Umbilical cord (tissue), 2 donors: ENCODE measurements around the gene AOPEP. TPM values are rescaled to one million over a fixed set of nuclear protein-coding genes. Genes with fewer than 3 reads are reported as not detected.
A peak's percentile ranks its signal among the peaks of the same experiment; 100 is the strongest.
"Not testable (repeated sequence)": the region's sequence is repeated elsewhere in the genome, so short reads cannot be mapped to it uniquely, and the experiment has no call there.

ENCODE experiments used
- DNase-seq: peaks from one replicate; pipeline ENCODE4 v3.0.0-alpha.2; 2015; ENCODE audit warnings: low spot score
- total RNA-seq: library from RNA; depleted of rRNA; stranded (reverse); fragments of >200 nt; gene quantifications from one replicate; pipeline ENCODE4 v1.2.3, GENCODE V29; 2014; ENCODE audit warnings: low replicate concordance; ENCODE audit not compliant: insufficient read depth

The AOPEP gene
- total RNA-seq, 1 donor from 2014 or later, result 297 TPM

DNA sequence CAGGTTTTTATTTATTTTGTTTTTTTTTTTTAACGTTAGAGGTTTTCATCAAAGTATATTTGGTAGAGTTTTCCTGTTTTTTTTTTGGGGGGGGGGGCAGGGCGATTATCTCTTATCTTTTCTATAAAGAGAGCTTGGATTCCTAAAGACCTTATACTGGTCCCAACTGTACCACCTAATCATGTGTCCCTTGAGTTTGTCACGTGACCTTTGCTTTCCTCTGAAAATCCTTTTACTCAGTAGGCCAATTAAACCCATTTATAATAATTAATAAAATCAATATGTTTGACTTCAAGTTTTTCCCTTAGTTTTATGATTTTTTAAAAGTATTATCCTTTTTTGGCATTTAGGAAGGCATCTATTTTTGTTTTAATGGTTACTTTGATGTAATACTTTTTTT lies 286.4 kb downstream of the AOPEP start:
- no peak for DNase-seq

DNA sequence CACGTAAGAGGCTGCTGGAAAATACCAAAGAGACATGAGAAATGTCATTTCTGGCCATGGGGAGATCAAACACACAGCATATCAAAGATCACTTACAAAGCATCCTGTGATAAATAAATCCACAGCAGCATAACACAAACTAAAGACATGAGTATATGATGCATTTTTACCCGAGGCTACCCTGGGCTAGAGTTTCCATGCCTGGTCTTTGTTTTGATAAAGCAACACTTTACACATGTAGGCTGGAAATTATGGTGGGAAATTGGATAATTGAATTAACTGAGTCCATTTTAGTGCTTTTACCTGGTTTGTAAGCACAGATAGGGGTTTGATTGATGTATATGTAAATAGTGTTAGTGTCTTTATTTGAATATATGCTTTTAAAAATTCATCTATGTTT lies 288.4 kb downstream of the AOPEP start:
- peak; percentile 68 for DNase-seq

DNA sequence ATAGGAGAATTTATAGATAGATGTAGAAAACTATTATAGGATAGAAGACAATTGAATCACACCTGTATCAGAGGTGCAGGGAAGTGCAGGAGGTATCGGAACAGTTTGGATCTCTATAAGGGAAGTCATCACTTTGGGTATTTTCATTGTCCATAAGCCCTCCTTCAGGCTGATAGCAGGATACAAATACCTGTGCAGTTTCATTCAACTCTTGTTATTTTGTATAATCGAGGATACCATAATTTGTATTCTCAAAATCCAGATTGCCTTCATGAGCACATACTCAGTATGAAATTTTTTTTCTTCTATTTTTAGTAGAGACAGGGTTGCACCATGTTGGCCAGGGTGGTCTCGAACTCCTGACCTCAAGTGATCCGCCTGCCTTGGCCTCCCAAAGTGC lies 289.1 kb downstream of the AOPEP start:
- no peak for DNase-seq

DNA sequence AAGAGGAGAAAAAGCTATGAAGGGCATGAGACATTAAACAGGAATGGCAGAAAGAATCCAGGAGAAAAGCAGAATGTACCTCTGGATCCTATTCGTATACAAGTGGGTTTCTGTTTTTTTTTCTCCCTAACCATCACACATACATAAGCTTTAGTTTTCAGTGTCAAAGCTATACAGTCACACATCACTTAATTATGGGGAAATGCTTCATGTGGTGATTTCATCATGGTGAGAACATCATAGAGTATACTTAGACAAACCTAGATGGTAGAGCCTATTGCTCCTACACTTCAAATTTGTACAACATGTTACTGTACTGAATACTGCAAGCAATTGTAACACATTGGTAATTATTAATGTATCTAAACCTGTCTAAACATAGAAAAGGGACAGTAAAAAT lies 290.6 kb downstream of the AOPEP start:
- DNase-seq, result no peak

DNA sequence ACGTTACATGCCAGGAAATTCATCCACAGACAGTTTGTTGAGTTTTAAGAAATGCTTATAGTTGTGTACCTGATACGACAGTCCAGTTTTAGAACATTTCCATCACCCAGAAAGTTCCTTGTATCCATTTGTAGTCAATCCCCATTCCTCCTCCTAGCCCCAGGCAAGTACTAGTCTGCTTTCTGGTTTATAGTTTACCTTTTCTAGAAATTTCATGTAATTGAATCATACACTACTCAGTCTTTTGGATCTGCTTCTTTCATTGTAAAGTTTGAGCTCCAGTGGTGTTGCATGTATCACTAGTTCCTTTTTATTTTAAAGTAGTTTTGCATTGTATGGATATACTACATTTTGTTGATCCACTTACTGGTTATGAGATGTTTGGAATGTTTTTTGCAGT lies 291.2 kb downstream of the AOPEP start:
- DNase-seq, result no peak

DNA sequence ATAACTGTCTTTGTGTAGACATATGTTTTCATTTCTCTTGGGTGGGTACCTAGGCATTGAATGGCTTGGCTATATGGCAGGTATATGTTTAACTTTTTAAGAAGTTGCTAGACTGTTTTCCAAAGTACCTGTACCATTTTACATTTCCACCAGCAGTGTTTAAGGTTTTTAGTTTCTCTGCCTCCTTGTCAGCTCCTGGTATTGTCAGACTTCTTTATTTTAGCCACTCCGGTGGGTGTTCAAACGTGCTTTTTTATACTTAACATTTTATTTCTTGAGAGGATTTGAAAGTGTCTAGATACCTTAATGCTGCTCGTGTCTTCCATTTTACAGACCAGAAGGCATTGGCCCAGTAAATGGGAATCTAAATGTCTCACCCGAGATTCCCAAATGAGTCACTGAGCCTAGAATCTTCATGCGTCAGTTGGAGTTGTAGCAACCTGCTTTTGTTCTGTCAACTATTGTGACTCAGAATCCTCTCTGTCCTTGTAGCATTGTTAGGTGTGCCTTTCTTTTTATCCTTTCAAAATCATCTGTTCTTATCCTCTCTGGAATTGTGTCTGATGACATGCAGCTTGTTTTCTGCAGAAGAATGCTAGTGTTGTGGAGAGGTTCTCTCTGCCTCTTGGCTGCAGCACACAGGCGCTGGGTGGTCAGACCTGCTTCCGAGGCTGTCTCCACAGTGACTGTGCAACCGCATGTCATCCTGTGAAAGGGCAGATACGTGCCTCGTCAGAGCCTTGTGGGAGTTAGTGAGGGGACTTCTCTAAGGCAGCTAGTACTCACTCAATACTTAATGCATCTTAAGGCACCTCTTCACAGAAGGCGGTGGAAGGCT lies 291.8 kb downstream of the AOPEP start:
- peak; percentile 72 for DNase-seq

DNA sequence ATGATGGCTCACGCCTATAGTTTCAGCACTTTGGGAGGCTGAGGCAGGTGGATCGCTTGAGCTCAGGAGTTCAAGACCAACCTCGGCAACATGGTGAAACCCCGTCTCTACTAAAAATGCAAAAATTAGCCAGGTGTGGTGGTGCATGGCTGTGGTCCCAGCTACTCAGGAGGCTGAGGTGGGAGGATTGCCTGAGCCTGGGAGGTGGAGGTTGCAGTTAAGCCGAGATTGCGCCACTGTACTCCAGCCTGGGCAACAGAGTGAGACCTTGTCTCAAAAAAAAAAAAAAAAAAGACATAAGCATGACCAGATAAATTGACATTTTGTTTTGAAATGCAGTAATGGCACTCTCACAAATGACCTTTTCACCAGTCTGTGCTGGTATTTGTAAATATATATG lies 294.1 kb downstream of the AOPEP start:
- DNase-seq, result not testable (repeated sequence)

DNA sequence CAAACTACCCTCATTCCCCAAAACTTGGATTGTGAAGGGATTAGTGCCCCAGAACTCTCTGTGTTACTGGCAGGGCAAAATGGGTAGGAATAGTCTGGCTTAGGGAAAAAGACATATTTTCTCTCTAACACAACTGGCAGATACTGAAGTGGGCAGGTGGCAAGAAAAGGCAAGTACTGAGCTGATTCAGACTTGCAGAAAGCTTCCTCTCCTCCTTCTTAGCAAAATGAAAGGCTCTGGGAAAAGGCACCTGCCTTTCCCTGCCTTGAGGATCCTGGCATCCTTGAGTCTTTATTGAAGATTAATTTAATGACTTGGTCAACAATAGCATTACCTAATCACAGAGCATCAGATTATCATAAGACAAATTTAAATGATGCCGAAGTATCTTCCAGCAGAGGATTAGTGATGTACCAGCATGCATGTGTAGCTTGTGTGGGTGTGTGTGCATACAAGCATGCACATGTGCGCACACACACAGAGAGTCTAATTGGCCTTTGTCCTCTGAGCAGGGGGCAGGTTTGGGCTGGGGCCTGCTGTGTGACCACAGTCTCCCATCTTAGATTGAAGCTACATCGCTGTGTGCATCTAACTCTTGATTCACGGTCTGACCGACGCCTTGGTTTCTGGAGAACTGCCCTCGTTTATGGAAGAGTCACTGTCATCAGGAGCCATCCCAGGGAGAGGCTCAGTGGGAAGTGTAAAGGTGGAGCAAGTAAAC lies 294.8 kb downstream of the AOPEP start:
- no peak for DNase-seq

DNA sequence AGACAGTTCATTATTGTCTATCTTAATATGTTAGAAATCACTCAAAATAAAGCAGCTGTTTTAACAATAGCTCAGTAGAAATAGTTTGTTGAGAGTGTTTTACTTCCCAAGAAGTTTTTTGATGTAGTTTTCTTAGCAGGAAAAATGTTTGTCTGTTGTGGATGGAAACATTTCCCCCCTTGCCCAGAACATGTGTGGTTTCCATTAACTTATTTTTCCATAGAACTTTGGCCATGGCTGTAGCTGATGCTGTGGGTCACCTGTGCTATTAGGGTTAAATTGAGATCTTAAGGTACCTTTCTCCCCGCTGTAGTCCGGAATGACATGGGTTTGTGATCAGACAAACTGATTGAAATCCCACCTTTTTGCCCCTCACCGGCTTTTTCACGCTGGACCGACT lies 296.2 kb downstream of the AOPEP start:
- no peak for DNase-seq

DNA sequence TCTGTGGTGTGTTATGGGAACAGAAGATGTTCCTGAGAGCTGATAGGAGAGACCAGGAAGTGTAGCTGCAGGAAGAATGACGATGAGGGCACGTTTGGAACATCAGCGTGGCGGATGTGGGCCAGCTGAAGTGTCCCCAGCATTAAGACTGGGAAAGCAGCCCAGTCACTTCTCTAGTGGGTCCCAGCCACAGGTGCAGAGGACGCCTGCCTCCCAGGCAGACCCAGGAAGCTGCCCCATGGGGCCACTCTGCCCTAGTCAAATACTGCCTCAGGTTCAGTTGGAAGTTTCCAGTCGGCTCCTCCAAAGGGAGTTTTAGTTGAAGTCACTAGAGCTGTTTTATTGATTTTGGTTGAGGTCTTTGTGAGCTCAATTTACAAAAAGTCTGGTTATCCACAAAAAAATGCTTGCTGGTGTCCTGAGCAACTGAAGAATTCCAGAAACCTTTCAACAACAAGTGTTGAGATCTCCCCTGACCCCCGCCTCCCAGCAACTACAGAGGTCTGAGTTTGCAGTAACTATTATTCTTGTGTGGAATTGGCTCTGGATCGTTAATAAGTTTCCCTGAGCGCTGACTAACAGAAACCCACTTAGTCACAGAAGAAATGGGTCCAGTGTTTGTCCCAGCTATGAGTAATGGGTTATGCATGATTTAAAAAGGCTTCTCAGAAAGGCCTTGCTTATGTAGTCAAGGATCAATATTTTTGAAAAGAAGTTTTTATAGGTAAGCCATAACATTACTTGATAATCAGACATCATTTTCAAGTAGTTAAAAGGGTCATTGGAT lies 296.9 kb downstream of the AOPEP start:
- no peak for DNase-seq

DNA sequence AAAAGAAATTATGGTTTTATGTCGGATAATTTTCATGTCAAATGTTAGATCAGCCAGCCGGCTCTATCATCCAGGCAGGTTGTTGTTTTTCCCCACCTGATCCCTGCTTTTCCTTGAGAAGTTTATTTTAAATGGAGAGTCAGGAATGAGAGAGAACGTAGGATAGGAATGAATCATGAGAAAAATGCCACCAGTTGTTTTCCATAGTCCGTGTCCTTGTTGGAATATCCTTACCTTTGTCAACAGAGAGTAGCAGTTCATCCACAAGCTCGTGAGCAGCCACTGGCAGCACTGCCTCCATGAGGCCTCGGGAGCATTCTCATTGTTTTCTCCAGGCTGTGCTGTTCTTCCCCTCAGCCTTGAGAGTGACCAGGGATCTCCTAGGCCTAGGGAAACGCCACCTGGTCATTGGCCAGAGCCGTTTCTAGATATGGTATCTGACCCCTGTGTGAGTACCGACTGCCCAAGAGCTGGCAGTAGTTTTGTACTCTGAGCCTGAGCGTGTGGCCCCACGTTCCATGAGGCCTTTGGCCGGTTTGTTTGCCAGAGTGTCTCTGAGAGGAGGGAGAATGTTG lies 297.7 kb downstream of the AOPEP start:
- no peak for DNase-seq

DNA sequence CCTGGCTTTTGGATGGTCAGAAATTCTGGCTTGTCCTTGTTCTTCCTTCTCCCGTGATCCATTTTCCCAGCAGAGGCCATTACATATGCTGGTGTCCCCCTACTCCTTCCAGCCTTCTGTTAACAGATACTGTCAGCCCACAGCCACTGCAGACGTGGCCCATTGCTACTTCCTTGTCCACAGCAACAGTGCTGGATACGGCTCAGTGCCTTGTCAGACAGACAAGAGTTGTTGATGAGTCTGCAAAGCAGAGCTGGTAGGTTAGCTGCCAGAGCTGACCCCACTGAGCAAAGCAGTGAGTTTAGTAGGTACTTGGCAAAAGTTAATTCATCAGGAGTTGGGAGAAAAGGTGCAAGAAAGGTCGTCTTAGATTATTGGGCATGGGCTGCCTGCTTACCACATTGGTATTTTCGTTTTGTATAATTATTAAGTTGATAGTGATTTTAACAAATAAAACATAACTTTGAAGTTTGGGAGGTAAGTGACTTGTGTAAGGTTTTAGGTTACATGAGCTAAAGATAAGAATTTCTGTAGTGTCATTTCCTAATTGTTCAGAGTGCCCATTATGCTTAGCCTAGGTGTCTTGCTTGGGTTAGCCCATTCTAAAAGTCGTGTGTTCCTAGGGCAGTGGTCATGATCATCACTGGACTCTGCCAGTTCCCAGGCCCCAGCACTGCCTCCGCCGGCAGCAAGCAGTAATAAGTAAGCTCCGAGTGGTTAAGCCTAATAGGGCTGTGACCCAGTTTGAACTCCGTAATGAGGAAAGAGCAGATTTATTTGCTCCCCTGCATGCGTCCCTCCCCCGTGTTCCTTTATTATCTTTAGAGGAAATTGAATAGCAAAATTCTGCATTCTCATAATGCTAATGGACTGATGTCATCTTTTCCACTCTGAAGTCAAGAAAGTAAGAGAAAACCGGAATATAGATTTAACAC lies 299.0 kb downstream of the AOPEP start:
- peak; percentile 68 for DNase-seq

DNA sequence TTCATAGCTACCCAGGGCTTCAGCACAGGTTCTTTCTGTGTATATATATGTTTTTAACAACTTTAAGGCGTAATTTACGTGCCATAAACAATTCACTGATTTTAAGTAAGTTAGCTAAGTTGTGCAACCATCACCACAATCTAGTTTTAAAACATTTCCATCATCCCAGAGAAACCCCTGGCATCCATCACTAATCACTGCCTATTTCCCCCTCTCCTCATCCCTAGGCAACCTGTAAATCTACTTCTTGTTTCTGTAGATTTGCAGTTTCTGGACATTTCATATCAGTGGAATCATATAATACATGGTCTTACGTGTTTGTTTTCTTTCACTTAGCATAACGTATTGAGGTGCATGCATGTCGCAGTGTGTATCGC lies 299.6 kb downstream of the AOPEP start:
- no peak for DNase-seq

DNA sequence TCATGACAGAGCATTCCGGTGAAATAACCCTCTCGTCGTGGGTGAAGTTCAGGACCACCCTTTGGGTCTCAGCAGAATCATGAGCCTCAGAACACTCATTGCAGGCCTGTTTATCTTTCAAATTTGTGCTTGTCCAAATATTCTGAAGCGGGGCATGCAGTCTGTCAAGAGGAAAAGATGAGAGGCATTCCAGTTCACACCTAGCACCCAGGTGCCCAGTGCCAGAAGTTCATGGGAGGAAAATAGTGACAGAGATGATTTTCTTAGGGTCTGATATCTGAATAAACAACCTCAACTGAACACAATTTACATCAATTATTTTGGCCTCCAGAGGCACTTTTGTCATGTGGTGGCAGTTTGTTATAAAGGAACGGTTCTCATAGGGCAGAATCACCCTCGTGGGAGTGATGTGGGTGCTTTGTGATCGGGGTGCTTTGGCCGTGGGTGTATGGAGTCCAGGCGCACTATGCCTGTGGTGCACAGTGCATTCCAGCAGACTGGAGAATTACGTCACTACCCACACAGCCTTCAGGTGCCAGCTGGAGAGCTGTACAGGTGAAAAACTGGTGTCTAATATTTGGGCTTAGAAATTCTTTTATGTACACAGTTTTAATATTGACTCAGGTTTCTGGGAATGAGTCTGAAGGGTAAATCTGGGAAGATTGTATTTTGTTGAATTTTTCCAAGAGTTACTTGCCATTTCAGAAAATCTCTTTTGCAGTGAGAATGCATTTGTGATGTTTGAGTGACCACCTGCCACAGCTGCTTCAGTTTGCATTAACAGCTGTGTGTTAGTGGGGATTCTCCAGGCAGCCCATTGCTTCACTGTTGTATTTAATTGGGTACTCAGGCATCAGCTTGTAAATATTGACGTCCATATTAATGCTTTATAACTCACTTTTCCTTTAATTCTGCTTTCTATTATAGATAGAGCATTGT lies 301.7 kb downstream of the AOPEP start:
- DNase-seq, result no peak

DNA sequence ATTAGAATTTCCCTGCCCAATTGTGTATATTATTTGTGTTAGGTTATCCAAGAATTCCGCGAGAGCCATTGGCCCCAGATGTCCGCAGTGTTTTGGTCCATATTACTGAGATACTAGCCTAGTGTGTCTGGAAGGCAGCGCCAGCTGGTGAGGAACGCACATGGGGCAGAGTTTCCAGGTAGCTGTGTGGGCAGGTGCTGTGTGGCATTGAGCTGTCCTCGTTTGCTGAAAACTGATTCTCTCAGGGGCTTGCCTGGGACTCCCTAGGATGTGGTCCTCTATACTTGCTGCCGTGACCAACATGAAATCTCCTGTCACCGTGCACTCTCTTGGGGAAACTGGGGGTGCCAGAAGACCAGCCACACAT lies 302.3 kb downstream of the AOPEP start:
- DNase-seq, result no peak

DNA sequence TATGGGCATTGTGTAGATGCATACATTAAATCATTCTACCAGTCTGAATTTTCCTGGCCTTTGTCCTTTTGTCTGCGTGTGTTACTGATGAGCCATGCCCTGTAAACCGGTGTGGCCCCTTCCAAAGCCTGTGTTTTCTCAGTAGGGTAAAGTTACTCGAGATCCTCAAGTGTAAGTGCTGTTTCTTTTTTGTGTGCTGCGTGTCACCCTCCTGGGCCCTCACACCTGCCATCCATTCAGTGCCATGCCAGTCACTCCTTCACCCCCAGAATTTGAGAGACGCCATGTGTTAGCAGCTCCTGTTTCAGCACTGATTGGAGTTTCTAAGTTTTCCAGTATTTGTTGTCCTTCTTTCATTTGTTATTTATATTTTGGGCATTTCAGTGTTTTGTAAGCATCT lies 302.8 kb downstream of the AOPEP start:
- no peak for DNase-seq

DNA sequence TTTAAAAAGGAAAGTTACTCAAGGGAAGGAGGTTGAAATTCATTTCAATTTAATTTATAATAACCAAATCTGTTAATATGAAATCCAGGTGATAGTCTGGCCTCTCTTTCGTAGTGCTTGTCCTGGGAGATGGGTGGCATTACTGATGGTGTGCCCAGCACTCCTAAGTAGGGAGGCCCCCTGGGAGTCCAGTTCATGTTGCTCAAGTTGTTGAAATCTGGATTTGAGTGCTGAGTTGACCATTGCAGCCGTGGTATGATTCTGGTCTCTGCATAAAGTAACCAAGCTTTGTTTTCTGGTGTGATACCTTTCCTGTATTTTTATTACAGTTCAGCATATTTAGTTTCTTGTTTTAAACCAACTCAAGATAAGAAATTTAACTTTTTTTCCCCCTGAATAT lies 303.2 kb downstream of the AOPEP start:
- DNase-seq, result no peak

DNA sequence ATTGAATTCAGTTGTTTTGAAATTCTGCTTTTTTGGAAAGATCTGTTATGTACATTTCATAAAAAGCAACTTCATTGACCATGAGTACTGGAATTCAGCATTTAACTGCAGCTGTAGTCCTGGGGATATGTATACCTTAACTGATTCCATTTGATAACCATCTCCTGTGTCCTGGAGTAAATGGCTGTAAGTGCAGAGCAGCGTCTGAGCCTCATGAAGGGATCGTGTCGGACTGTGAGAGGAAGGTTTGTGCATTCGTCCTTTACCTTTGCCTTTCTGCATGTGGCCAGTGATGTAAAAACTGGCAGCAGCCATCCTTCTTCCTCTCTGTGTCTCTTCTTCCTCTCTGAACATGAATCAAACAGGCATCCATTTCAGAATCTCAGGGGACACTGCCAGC lies 303.8 kb downstream of the AOPEP start:
- DNase-seq, result no peak

DNA sequence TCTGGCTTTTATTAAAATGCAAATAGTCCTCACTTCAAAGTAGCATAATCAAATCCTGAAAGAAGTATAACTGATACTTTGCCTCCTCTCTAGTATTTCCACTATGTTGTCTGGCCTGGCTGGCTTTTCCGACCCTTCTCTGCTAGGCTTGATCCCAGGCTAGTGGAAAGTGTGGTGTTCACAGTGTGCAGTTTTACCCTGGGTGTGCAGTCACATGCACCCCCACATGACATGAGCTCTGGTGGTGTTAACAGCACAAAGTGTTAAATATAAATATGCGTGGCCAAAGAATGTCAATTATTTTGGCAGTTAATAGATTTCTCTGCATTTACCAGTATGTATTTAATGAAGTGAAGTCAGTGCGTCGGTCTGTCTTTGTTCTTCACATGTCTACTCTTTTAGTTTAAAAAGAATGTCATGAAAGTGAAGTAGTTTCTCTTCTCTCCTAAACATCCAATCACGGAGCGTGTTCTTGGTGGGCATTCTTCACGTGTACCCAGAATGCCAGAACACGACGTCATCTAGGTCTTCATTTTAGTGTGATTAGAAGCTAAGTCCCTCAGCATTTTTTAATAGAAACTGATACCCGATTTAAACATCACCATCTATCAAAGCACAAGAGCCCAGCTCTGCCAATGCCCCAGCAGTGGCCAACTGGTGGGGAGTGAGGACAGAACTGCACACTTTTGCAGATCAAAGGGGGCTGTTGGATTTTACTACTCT lies 304.6 kb downstream of the AOPEP start:
- DNase-seq, result no peak
